GM18873 (cell line): Measurements from ENCODE around the gene MPRIP.
"Not testable (repeated sequence)": the region's sequence is repeated elsewhere in the genome, so short reads cannot be mapped to it uniquely, and the experiment has no call there.

Source experiments
- ATAC-seq: cut with Tn5 transposase; IDR thresholded peaks from one replicate; pipeline ENCODE4 v1.9.1; 2021; ENCODE audit warnings: mild to moderate bottlenecking, moderate library complexity, moderate number of reproducible peaks; ENCODE audit not compliant: unreplicated experiment, low FRiP score

MPRIP gene

GRCh38 chr17:17157041-17157440 is 114.8 kb downstream of the MPRIP start:
- ATAC-seq, result no peak

- ATAC-seq, result not testable (repeated sequence)
Observed at GRCh38 chr17:17158506-17158905, 116.2 kb downstream of the MPRIP start.

DNA sequence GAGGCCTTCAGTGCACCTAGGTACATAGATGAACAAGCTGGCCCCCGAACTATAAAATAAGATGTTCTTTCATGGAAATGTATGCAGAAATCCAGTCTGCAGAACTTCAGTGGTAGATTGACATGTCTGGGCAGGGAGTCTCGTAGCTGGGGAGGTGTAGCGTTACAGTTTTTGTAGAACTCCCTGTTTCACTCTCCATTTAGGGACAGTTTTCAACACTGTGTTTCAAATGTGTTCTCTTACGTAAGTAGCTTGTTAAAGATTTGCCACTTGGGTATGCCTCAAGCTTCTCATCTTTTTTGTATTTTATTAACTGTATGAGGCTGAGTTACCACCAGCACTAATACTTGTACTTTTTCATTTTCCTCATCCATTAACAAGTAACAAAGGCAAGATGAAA is 117.3 kb downstream of the MPRIP start:
- ATAC-seq, result no peak

DNA sequence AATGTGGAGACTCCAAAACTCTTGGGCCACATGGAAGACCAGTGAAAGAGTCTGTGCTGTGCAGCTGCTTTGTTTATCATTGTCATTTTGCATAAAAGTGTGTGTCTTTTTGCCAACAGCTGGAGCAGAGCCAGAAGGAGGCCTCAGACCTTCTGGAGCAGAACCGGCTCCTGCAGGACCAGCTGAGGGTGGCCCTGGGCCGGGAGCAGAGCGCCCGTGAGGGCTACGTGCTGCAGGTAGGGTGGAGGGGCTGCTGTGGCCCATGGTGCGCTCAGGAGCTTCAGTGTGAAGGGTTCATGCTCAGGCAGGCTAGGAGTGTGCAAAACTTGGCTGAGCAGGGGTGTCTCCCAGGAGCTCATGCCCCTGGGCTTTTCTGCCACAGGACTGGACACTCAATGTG is 118.9 kb downstream of the MPRIP start:
- ATAC-seq, result no peak

DNA sequence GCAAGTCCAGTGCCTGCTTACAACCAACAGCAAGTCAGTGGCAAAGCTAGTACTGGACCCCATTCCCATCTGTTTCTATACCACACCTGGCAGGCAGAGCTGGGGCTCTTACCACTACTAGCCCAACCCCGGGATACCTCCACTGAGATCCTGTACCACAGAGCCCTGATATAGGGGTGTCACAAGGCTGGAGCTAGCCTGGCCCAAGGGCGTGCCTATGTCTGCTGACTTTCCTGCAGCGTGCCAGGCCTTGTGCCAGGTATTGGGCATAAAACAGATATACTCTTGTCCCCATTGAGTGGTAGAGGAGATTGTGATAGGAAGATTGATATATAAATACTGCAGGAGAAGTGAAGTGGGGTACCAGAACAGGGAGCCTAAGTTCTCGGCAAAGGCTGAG is 119.5 kb downstream of the MPRIP start:
- ATAC-seq, result no peak

- no peak for ATAC-seq
Observed at GRCh38 chr17:17164156-17164555, 121.9 kb downstream of the MPRIP start.

GRCh38 chr17:17164676-17165075 is 122.4 kb downstream of the MPRIP start:
- ATAC-seq, result no peak

DNA sequence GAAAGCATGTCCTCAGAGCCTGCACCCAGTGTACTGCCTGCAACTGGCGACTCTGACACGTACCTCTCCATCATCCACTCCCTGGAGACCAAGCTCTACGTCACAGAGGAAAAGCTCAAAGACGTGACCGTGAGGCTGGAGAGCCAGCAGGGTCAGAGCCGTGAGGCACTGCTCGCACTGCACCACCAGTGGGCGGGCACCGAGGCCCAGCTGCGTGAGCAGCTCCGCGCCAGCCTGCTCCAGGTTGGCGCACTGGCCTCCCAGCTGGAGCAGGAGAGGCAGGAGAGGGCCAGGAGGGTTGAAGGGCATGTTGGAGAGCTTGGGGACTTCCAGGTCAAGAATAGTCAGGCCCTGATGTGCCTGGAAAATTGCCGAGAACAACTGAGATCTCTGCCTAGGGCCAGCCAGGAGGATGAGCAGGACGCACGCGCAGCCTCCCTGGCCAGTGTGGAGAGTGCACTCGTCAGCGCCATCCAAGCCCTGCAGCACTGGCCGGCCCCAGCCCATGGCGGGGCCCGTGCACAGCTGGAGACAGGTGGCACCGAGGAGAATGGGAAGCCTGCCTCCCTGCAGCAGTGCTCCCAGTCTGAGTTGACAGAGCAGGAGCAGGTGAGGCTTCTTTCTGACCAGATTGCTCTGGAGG is 123.5 kb downstream of the MPRIP start:
- ATAC-seq, result no peak

- ATAC-seq, result no peak
Observed at GRCh38 chr17:17166446-17166845, 124.2 kb downstream of the MPRIP start.

DNA sequence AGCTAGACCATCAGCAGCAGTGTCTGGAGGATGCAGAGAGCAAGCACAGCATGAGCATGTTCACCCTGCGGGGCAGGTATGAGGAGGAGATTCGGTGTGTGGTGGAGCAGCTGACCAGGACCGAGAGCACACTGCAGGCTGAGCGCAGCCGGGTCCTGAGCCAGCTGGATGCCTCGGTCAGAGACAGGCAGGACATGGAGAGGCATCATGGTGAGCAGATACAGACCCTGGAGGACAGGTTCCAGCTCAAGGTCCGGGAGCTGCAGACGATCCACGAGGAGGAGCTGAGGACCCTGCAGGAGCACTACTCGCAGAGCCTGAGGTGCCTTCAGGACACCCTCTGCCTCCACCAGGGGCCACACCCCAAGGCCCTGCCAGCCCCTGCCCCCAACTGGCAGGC is 125.1 kb downstream of the MPRIP start:
- ATAC-seq, result no peak

GRCh38 chr17:17167986-17168385 is 125.7 kb downstream of the MPRIP start:
- ATAC-seq, result no peak

- no peak for ATAC-seq
Observed at GRCh38 chr17:17168401-17168800, 126.1 kb downstream of the MPRIP start.

- ATAC-seq, result no peak
Observed at GRCh38 chr17:17169396-17169795, 127.1 kb downstream of the MPRIP start.

DNA sequence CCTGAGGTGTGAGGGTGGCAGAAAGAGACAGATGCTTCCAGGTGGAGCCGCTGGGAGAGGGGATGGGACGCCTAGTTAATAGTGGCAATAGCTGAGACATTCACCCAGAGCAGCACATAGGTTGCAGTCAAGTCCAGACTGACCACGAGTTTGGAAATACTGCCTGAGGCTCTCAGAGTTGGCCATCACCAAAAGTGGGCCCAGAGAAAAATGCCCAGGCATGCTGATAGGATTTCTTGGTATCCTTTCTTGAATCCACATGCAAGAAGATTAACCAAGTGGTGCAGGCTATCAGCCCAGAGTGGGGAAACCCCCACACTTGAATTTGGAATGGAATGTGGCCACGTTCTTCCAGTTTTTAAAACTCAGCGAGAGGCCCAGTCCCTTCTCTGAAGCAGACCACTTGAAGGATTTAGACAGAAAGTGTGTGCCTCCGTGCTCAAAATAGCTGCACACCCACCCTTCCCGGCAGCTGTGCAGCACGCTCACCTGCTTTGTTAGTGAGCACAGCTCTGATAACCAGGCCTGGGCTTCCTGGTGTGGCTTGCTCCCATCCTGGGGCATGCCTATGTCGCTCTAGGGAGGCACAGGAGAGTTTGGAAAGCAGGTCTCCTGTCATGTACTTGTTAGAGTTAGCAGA is 128.2 kb downstream of the MPRIP start:
- ATAC-seq, result no peak

- ATAC-seq, result no peak
Observed at GRCh38 chr17:17171186-17171585, 128.9 kb downstream of the MPRIP start.

DNA sequence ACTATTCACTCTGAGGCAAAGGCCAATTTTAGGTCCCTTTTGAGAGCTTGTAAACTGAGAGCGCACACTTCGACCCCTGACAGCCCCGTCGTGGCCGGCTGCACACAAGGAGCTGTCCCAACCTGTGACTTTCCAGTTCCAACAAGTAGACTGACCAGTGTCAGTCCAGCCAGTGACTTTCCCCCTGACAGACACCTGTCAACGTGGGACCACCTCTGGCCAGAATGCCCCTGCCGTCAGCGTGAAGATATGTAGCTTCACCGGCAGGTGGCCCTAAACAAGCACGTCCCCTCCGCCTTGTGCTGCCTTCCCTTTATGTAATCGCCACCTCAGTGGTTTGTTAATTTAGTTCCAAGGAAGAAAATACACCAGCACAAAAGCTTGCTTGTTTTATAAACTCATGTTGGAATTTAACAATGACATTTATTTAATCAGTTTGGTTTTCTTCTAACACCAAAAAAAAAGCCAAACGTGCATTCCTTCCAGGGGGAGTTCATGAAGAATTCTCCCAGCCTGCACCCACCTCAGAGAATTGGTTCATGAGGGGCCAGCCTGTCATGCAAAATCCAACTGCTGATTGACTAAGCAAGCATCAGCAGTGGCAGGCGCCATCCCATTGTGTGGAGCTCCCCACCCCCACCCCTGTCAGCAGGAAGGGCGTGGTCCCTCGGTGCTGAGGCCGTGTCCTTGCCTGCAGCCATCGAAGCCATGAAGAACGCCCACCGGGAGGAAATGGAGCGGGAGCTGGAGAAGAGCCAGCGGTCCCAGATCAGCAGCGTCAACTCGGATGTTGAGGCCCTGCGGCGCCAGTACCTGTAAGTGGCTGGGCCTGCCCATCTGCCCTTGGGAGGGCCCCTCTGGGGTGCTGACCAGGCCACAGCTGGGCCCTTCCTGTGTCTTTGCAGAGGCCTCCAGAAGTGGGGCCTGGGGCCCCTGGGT is 130.0 kb downstream of the MPRIP start:
- no peak for ATAC-seq

GRCh38 chr17:17172990-17173389 is 130.7 kb downstream of the MPRIP start:
- no peak for ATAC-seq

DNA sequence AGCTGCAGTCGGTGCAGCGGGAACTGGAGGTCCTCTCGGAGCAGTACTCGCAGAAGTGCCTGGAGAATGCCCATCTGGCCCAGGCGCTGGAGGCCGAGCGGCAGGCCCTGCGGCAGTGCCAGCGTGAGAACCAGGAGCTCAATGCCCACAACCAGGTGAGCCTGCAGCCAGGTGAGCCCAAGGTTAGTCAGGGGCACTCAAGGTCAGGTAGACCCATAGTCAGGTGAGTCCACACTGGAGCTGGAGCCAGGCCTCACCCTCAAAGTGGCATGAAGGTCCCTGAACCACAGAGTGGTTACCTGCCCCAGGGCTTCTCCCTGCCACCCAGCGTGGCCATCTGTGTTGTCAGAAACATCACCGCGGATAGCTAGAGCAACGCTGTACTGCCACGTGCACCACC is 131.7 kb downstream of the MPRIP start:
- ATAC-seq, result no peak

DNA sequence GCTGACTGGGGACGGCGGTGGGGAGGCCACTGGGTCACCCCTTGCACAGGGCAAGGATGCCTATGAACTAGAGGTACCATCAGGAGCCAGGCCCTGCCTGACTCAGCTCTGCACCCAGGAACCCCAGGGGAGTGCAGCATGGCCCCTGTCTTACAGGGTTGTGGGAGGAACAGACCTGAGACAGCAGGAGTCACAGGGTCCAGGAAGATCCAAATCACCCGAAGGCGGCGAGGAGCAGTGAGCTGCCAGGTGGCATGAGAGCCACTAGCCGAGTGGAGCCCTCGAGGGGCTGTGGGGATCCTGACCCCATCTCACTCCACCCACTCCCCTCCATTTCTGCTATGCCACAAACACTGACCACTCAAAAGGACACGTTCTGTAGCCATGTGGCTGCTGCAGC is 133.1 kb downstream of the MPRIP start:
- ATAC-seq, result no peak

GRCh38 chr17:17175917-17176316 is 133.7 kb downstream of the MPRIP start:
- no peak for ATAC-seq

- ATAC-seq, result no peak
Observed at GRCh38 chr17:17176341-17176740, 134.1 kb downstream of the MPRIP start.
